Activated CD4-positive, alpha-beta T cell treated with anti-CD3 and anti-CD28 coated beads, Interleukin-2, amount 10 ng/mL, durations not matched to agents 7 days and 5 days (primary cell): ENCODE results near the gene TUBA3E. TPM values are rescaled to one million over a fixed set of nuclear protein-coding genes. Genes with fewer than 3 reads are reported as not detected.
"Not testable (repeated sequence)": the region's sequence is repeated elsewhere in the genome, so short reads cannot be mapped to it uniquely, and the experiment has no call there.

Source experiments
- CTCF ChIA-PET: fragments of 350-600 bp; sonication (Branson Sonifier 250); formaldehyde crosslinking; loops from one replicate; lab custom pipeline; 2021; ENCODE audit warnings: antibody characterized with exemption; lab: Charles Lee
- POLR2A ChIA-PET: fragments of 350-600 bp; sonication (Branson Sonifier 250); formaldehyde crosslinking; loops from one replicate; lab custom pipeline; 2021; ENCODE audit warnings: antibody characterized with exemption; lab: Charles Lee
- DNase-seq: peaks from one replicate; pipeline ENCODE4 v3.0.0-alpha.2; 2020
- H3K27ac Mint-ChIP-seq: one replicate; pipeline ENCODE4 v1.8.0; 2021; ENCODE audit warnings: mild to moderate bottlenecking, moderate library complexity, mixed read lengths
- H3K27me3 Mint-ChIP-seq: one replicate; pipeline ENCODE4 v1.8.0; 2021; ENCODE audit warnings: mixed read lengths
- H3K36me3 Mint-ChIP-seq: one replicate; pipeline ENCODE4 v1.8.0; 2021; ENCODE audit warnings: low read depth, mixed read lengths
- H3K4me1 Mint-ChIP-seq: one replicate; pipeline ENCODE4 v1.8.0; 2021; ENCODE audit warnings: mixed read lengths
- H3K4me3 Mint-ChIP-seq: one replicate; pipeline ENCODE4 v1.8.0; 2021; ENCODE audit warnings: mild to moderate bottlenecking, moderate library complexity, mixed read lengths
- H3K9me3 Mint-ChIP-seq: one replicate; pipeline ENCODE4 v1.8.0; 2021; ENCODE audit warnings: mixed read lengths
- total RNA-seq, 2 experiments: library from RNA; stranded (reverse); gene quantifications; one replicate each; pipeline ENCODE4 v1.2.3, GENCODE V29; 2021

The TUBA3E gene
- total RNA-seq, 2 experiments from 2014 or later = not detected

DNA sequence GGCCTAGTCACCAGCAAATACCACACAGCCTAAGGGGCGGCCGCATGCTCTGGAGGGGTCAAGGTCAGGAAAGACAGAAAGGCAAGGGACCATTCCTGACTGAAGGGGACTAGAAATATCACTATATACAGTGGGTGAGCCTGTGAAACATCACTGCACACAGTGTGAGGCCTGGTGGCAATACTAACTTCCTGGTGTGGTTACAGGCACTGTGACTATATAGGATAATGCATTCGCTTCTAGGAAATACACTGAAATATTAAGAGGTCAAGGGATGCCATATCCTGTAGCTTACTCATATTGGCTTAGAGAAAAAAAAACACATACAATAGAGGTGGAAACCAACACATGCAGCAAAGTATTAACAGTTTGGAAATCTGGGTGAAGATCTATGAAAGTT lies 29.1 kb downstream of the TUBA3E start:
- Mint-ChIP-seq H3K27ac (peak overlapping the region; percentile 54), H3K4me1 (peaks cover 16% of the 10 kb centered on the region), H3K36me3 (peaks cover 45% of the 10 kb centered on the region)
- H3K4me3 Mint-ChIP-seq, DNase-seq, POLR2A ChIA-PET, H3K9me3 Mint-ChIP-seq, H3K27me3 Mint-ChIP-seq: not testable (repeated sequence)
- CTCF ChIA-PET = interaction anchor here (5.5 kb wide), 1 partner anchor 12 kb away, joined by 27 read pairs; the partner anchor contains the start of genes MZT2B and SMPD4

DNA sequence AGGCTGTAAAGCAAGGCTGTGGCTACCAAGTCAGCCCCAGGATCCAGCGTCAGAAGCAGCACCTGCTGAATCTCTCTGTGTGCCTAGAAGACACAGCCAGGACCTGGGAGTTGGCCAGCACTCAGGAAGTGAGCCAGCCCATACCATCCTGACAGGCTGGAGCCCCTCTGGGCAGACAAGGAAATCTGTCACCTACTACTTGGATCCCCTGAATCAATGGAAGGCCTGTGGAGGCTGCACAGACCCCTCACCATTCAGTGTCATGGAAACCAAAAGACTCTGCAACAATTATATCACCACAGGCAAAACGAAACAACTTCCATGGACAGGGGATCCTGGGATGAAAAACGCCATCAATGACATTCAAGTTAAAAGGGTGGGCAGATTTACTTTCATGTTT lies 31.6 kb downstream of the TUBA3E start:
- CTCF ChIA-PET = interaction anchor here (5.5 kb wide), 1 partner anchor 15 kb away, joined by 27 read pairs; the partner anchor contains the start of genes MZT2B and SMPD4
- H3K4me3 Mint-ChIP-seq, H3K27me3 Mint-ChIP-seq, H3K9me3 Mint-ChIP-seq, POLR2A ChIA-PET, DNase-seq: not testable (repeated sequence)
- Mint-ChIP-seq H3K27ac (peak overlapping the region; percentile 25), H3K36me3 (peaks cover 42% of the 10 kb centered on the region), H3K4me1 (peaks cover 16% of the 10 kb centered on the region)

GRCh38 chr2:130165293-130166016 lies 32.8 kb downstream of the TUBA3E start:
- DNase-seq = no peak
- Mint-ChIP-seq H3K4me3 (no peak overlapping the region), H3K4me1 (peaks cover 14% of the 10 kb centered on the region), H3K27me3 (no peaks in the 10 kb centered on the region), H3K9me3 (no peaks in the 10 kb centered on the region), H3K36me3 (peaks cover 40% of the 10 kb centered on the region), H3K27ac (no peak overlapping the region)
- CTCF ChIA-PET = interaction anchor here (0.6 kb wide), 1 partner anchor 208 kb away, joined by 4 read pairs; no protein-coding TSS in a partner anchor
- POLR2A ChIA-PET = no interaction called here

DNA sequence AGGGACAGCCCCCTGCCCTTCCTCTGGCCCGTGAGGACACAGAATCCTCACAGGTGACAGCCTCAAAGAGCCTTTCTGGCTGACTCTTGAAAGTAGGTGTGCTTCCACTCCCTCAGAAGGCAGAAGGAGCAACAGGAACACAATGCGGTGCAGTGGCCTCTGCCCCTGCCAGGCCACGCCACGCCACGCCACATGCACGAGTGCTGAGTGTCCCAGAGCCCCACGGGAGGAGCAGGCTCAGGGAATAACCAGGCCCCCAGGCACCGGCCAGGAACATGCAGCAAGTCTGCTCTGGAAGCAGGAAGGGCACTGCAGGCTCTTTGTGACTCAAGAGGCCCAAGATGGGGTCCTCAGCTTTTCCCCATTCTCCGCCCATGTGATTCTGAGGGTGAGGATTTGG lies 35.3 kb downstream of the TUBA3E start:
- DNase-seq = no peak
- POLR2A ChIA-PET = no interaction called here
- CTCF ChIA-PET = no interaction called here
- H3K9me3 Mint-ChIP-seq = no peaks in the 10 kb centered on the region
- no peak overlapping the region for H3K4me3 Mint-ChIP-seq
- H3K4me1 Mint-ChIP-seq = peaks cover 9% of the 10 kb centered on the region
- H3K27ac Mint-ChIP-seq = no peak overlapping the region
- no peaks in the 10 kb centered on the region for H3K27me3 Mint-ChIP-seq
- peaks cover 30% of the 10 kb centered on the region for H3K36me3 Mint-ChIP-seq

DNA sequence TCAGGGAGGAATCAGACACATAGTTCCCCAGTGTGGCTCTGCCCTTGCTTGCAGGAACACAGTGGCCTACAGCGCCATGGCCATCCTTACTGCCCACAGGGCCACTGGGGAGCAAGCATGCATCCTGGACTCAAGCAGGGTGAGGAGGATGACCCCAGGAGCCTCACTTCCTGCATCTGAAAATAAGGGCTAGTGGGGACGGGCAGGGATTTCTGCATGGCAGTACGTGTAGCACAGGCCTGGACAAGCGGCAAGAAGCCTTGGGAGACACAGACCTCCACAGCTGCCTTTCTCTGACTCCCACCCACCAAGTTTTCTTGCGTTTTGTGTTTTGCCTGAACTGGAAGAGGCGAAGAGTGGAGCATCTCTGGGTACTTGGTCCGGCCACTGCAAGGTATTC lies 35.8 kb downstream of the TUBA3E start:
- H3K4me3 Mint-ChIP-seq, H3K27me3 Mint-ChIP-seq, H3K9me3 Mint-ChIP-seq, H3K27ac Mint-ChIP-seq, POLR2A ChIA-PET, H3K4me1 Mint-ChIP-seq, CTCF ChIA-PET, DNase-seq: not testable (repeated sequence)
- H3K36me3 Mint-ChIP-seq = peaks cover 25% of the 10 kb centered on the region

DNA sequence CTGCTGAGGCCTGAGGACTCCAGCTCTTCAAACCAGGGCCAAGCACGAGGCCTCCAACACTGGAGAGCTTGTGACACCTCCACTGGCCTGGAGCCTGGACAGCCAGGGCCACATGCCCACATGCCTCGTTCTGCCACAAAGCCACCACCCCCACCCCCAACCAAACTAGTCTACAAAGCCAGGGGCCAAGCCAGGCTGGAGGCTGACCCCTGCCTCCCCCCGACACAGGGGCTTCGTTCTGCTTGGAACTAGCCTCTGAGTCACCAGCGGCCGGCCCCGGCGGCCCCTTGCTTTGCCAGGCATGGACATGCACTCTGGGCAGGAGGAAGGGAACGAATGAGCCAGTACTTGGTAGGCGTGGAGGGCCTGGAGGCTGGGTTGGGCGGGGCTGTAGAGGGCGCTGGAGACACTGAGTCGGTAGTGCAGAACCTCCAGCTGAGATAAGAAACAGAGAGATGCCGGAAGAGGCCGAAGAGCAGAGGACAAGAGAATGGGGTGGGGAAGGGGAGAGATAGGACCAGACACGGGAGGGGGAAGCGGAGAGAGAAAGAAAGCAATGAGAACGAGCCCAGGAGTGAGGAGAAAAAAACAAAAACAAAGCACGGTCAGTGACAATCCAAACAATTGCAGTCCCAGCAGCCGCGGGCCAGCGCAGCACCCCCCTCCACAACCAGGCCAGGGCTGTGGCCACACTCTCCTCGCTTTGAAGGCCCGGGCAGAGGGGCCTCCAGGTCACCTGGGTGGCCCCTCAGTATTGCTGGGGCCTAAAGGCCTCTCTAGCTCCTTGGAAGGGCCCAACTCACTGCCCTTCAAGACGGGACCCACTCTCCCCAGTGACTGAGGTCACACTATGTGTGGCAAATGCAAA lies 37.2 kb downstream of the TUBA3E start:
- H3K9me3 Mint-ChIP-seq, H3K4me1 Mint-ChIP-seq, POLR2A ChIA-PET, DNase-seq, H3K4me3 Mint-ChIP-seq, H3K27ac Mint-ChIP-seq, H3K27me3 Mint-ChIP-seq: not testable (repeated sequence)
- CTCF ChIA-PET = interaction anchor here (2.0 kb wide), 1 partner anchor 20 kb away, joined by 4 read pairs; the partner anchor contains the start of gene SMPD4
- peaks cover 14% of the 10 kb centered on the region for H3K36me3 Mint-ChIP-seq

- peaks cover 7% of the 10 kb centered on the region for H3K4me1 Mint-ChIP-seq
- H3K9me3 Mint-ChIP-seq = no peaks in the 10 kb centered on the region
- H3K27me3 Mint-ChIP-seq = no peaks in the 10 kb centered on the region
- no peak overlapping the region for H3K4me3 Mint-ChIP-seq
- ChIA-PET POLR2A (no interaction called here), CTCF (interaction anchor here (0.6 to 2.0 kb wide), 2 partner anchors 21 to 720 kb away, joined by 4 to 5 read pairs; partner anchors contain the start of gene SMPD4)
- peaks cover 14% of the 10 kb centered on the region for H3K36me3 Mint-ChIP-seq
- no peak overlapping the region for H3K27ac Mint-ChIP-seq
- DNase-seq = no peak
These were observed 38.1 kb downstream of the TUBA3E start for GRCh38 chr2:130160131-130160530.

DNA sequence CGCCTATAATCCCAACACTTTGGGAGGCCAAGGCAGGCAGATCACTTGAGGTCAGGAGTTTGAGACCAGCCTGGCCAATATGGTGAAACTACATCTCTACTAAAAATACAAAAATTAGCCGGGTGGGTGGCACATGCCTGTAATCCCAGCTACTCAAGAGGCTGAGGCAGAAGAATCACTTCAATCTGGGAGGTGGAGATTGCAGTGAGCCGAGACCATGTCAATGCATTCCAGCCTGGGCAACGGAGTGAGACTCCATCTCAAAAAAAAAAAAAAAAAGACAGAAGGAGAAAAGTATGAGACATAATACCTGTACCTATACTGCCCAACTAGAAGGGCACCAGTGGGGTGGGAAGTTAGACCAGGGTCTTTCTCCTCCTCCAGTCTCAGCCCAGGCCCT lies 38.9 kb downstream of the TUBA3E start:
- H3K4me3 Mint-ChIP-seq, H3K4me1 Mint-ChIP-seq, DNase-seq, H3K27me3 Mint-ChIP-seq, POLR2A ChIA-PET, H3K36me3 Mint-ChIP-seq, H3K9me3 Mint-ChIP-seq, H3K27ac Mint-ChIP-seq: not testable (repeated sequence)
- CTCF ChIA-PET = interaction anchor here (0.6 to 2.0 kb wide), 2 partner anchors 22 to 721 kb away, joined by 4 to 5 read pairs; partner anchors contain the start of gene SMPD4

- ChIA-PET CTCF (interaction anchor here (0.7 kb wide), 1 partner anchor 1405 kb away, joined by 3 read pairs; no protein-coding TSS in a partner anchor), POLR2A (no interaction called here)
- Mint-ChIP-seq H3K4me3 (no peak overlapping the region), H3K27me3 (no peaks in the 10 kb centered on the region), H3K36me3 (peaks cover 8% of the 10 kb centered on the region), H3K27ac (no peak overlapping the region), H3K9me3 (no peaks in the 10 kb centered on the region), H3K4me1 (peaks cover 7% of the 10 kb centered on the region)
- DNase-seq = no peak
These were observed 39.6 kb downstream of the TUBA3E start for GRCh38 chr2:130158631-130159030.

DNA sequence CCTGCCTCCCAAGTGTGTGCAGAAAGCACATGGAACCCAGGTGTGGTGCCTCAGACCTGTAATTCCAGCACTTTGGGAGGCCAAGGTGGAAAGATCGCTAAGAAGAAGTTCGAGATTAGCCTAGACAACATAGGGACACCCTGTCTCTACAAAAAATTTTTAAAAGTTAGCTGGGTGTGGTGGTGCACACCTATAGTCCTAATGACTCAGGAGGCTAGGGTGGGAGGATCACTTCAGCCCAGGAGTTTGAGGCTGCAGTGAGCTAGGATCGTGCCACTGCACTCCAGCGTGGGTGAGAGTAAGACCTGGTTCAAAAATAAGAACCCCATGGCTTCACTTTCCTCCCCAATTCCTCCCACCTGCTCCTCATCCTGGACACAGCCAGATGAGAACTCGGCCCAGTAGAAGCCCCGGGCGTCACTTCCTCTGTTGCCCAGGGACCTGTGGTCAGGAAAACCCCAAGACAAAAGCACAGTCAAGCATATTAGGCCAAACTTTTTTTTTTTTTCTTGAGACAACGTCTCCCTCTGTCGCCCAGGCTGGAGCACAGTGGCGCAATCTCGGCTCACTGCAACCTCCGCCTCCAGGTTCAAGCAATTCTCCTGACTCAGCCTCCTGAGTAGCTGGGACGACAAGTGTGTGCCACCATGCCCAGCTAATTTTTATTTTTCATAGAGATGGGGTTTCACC lies 40.3 kb downstream of the TUBA3E start:
- H3K27ac Mint-ChIP-seq = peak overlapping the region; percentile 46

DNA sequence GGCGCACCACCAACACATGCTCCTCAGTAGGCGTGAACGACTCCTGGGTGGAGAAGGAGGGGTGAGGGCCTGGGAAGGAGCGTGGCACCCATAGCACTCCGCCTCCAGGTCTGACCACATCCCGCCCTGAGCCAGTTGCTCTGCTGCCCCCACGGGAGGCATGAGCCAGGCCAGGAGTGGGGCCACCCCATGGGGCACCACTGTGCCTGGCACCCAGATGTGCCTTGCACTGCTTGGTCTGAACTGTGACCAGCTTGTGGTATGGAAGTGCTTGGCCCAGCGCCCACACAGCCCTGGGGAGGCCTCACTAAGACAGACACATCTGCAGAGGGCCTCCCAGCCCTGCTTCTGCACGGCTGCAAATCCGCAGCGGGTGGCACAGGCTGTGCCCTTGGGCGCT lies 40.9 kb downstream of the TUBA3E start:
- H3K27ac Mint-ChIP-seq, CTCF ChIA-PET: not testable (repeated sequence)

More for the DNA sequence above, 40.3 kb downstream of the TUBA3E start:
- CTCF ChIA-PET = interaction anchor here (0.6 to 0.7 kb wide), 2 partner anchors 9 to 1404 kb away, joined by 3 to 4 read pairs; no protein-coding TSS in a partner anchor
- H3K4me1 Mint-ChIP-seq, H3K36me3 Mint-ChIP-seq, DNase-seq, POLR2A ChIA-PET, H3K9me3 Mint-ChIP-seq, H3K4me3 Mint-ChIP-seq, H3K27me3 Mint-ChIP-seq: not testable (repeated sequence)

DNA sequence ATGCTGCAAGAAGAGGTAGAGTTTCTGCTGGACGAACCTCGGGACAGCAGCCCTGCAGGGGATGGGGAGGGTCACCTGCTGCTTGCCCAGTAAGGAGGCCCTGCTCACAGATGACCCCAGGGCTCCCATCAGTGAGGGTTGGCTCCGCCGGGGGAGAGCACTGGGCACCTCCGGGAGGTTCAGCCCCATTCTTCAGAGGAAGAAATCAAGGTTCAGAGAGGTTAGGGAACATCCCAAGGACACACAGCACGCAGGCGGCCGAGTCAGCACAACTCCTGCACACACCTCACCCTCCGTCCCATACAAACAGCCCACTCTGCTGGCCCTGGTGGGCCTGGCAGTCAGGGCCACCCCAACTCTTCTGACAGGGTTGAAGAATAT lies 41.6 kb downstream of the TUBA3E start:
- ChIA-PET POLR2A (no interaction called here), CTCF (interaction anchor here (0.6 to 1.2 kb wide), 3 partner anchors 14 to 1490 kb away, joined by 3 to 4 read pairs (median 4); no protein-coding TSS in a partner anchor)
- DNase-seq = no peak
- Mint-ChIP-seq H3K4me1 (peaks cover 7% of the 10 kb centered on the region), H3K9me3 (no peaks in the 10 kb centered on the region), H3K27me3 (no peaks in the 10 kb centered on the region), H3K36me3 (peaks cover 6% of the 10 kb centered on the region), H3K27ac (no peak overlapping the region), H3K4me3 (no peak overlapping the region)

More for the DNA sequence above, 40.9 kb downstream of the TUBA3E start:
- H3K9me3 Mint-ChIP-seq, H3K36me3 Mint-ChIP-seq, H3K27me3 Mint-ChIP-seq, POLR2A ChIA-PET, H3K4me1 Mint-ChIP-seq, DNase-seq, H3K4me3 Mint-ChIP-seq: not testable (repeated sequence)
